Forelimb muscle (tissue), 1 donor: Measurements from ENCODE around the gene ATP13A5. TPM values are rescaled to one million over a fixed set of nuclear protein-coding genes. Genes with fewer than 3 reads are reported as not detected.

ENCODE experiments used
- DNase-seq: peaks from one replicate; pipeline ENCODE4 v3.0.0-alpha.2; 2013; ENCODE audit warnings: low read depth
- polyA plus RNA-seq: library from polyadenylated mRNA; unstranded; fragments of 120-200 nt; gene quantifications from one replicate; pipeline ENCODE4 v1.2.1, GENCODE V29; 2013; ENCODE audit not compliant: insufficient read length

ATP13A5 gene
- polyA plus RNA-seq, 1 donor = 0.63 TPM

GRCh38 chr3:193345431-193345830 is 33.1 kb downstream of the ATP13A5 start:
- DNase-seq = no peak

GRCh38 chr3:193344486-193344885 is 34.1 kb downstream of the ATP13A5 start:
- DNase-seq = no peak

- DNase-seq = no peak
Measured at GRCh38 chr3:193343726-193344222, 34.8 kb downstream of the ATP13A5 start.

GRCh38 chr3:193342551-193342950 is 36.0 kb downstream of the ATP13A5 start:
- DNase-seq = no peak

- no peak for DNase-seq
Measured at GRCh38 chr3:193335031-193335430, 43.5 kb downstream of the ATP13A5 start.

GRCh38 chr3:193333229-193333628 is 45.3 kb downstream of the ATP13A5 start:
- no peak for DNase-seq

GRCh38 chr3:193330555-193331204 is 47.9 kb downstream of the ATP13A5 start:
- no peak for DNase-seq

GRCh38 chr3:193317682-193318300 is 60.8 kb downstream of the ATP13A5 start:
- no peak for DNase-seq

- no peak for DNase-seq
Measured at GRCh38 chr3:193314161-193314560, 64.4 kb downstream of the ATP13A5 start.

- no peak for DNase-seq
Measured at GRCh38 chr3:193313061-193313958, 65.2 kb downstream of the ATP13A5 start.

- no peak for DNase-seq
Measured at GRCh38 chr3:193310914-193311723, 67.4 kb downstream of the ATP13A5 start.

- no peak for DNase-seq
Measured at GRCh38 chr3:193305356-193305755, 73.2 kb downstream of the ATP13A5 start.

- no peak for DNase-seq
Measured at GRCh38 chr3:193301433-193301832, 77.1 kb downstream of the ATP13A5 start.

GRCh38 chr3:193297421-193297820 is 81.1 kb downstream of the ATP13A5 start:
- no peak for DNase-seq

GRCh38 chr3:193295985-193296384 is 82.6 kb downstream of the ATP13A5 start:
- DNase-seq = no peak

GRCh38 chr3:193292386-193292785 is 86.2 kb downstream of the ATP13A5 start:
- no peak for DNase-seq

GRCh38 chr3:193271101-193271840 is 107.3 kb downstream of the ATP13A5 start:
- no peak for DNase-seq

GRCh38 chr3:193270451-193270850 is 108.1 kb downstream of the ATP13A5 start:
- DNase-seq = no peak

- DNase-seq = no peak
Measured at GRCh38 chr3:193269343-193270028, 109.1 kb downstream of the ATP13A5 start.

GRCh38 chr3:193262707-193263106 is 115.8 kb downstream of the ATP13A5 start:
- DNase-seq = no peak
